ENCODE measurements around the gene NAXD.
"Not testable (repeated sequence)": the region's sequence is repeated elsewhere in the genome, so short reads cannot be mapped to it uniquely, and the experiment has no call there.

The NAXD gene

GRCh38 chr13:110628477-110628793 is 13.1 kb downstream of the NAXD start:
- DNase-seq (ENCODE audit: low read depth in 2 of 2): no peak

GRCh38 chr13:110628952-110629701 is 13.8 kb downstream of the NAXD start:
- no peak for DNase-seq (ENCODE audit: low read depth in 2 of 2)

- no peak for DNase-seq (ENCODE audit: low read depth in 2 of 2)
These were observed 14.4 kb downstream of the NAXD start for GRCh38 chr13:110629735-110630134.

DNA sequence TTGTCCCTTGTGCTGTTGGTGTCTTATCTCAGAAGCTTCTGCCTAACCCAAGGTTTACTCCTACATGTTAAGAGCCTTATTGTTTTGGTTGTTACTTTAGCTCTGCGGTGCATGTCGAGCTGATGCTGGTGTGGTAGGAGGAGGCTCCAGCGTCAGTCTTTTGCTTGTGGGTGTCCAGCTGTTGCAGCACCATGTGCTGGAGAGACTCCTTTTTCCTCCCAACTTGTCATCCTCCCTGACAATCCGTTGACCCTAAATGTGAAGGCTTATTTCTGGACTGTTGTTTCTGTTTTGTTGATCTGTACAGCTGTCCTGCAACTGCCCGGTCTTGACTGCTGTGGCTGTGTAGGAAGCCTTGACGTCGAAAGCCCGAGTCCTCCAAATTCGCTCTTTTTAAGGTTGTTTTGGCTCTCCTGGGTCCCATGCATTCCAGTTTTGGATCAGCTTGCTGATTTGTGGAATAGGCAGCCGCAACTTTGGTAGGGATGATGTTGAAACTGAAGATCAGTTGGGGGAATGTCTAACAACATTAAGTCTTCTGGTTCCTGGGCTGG is 15.3 kb downstream of the NAXD start:
- no peak for DNase-seq (ENCODE audit: low read depth in 2 of 2)

- not testable (repeated sequence) for DNase-seq (ENCODE audit: low read depth in 2 of 2)
These were observed 16.9 kb downstream of the NAXD start for GRCh38 chr13:110632255-110632654.

DNA sequence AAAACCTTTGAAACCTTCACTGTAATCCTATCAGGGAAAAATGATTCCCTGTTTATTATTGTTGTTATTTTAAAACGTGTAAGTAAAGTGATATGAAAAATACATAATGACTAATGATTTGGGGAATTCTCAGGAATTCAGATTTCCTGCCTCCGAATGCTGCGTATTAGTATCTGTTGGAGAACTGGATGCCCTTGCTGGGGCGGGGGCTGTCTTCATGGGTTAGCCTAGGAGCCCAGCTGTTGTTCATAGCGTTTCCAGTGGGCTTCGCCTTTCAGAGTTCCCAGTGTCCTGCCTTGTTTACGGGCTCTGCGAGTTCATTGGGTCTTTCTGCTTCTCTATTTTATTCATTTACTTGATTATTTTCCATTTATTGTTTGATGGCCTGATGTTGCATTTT is 18.4 kb downstream of the NAXD start:
- DNase-seq (ENCODE audit: low read depth in 2 of 2): no peak

DNA sequence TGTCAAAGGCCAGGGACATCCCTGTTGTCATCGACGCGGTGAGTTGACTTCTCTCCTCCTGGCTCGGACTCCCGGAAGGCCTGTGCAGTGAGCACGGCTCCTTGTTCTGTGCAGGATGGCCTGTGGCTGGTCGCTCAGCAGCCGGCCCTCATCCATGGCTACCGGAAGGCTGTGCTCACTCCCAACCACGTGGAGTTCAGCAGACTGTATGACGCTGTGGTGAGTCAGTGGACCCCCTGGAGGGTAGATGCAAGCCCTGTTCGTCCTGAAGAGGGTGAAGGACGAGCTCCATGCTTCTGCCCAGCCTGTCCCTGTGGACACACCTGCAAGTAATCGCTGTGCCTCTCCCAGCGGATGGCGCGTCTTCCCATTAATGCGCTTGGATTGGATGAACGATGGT is 19.2 kb downstream of the NAXD start:
- DNase-seq (ENCODE audit: low read depth in 2 of 2): no peak

DNA sequence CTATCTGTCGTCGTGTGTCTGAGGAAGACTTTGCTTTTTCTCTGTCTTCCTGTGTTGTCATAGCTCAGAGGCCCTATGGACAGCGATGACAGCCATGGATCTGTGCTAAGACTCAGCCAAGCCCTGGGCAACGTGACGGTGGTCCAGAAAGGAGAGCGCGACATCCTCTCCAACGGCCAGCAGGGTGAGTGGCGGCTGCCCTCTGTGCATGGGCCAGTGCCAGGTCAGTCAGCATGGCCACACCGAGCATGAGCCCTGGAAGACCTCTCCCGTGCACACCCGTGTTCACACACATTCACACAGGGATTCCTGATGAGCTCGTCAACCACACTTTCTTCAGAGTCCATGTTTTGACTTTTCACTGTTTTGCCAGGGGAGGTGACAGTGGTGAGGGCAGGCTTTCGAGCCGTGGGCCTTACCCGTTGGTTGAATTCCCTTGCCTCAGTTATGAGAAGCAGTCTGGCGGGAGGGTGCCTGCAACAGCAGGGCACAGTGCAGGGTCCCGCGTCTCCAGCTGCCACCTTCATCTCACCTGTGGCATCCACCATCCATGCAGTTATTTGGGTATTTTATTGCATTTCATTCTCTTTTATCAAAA is 20.2 kb downstream of the NAXD start:
- no peak for DNase-seq (ENCODE audit: low read depth in 2 of 2)

GRCh38 chr13:110636053-110636475 is 20.7 kb downstream of the NAXD start:
- no peak for DNase-seq (ENCODE audit: low read depth in 2 of 2)

DNA sequence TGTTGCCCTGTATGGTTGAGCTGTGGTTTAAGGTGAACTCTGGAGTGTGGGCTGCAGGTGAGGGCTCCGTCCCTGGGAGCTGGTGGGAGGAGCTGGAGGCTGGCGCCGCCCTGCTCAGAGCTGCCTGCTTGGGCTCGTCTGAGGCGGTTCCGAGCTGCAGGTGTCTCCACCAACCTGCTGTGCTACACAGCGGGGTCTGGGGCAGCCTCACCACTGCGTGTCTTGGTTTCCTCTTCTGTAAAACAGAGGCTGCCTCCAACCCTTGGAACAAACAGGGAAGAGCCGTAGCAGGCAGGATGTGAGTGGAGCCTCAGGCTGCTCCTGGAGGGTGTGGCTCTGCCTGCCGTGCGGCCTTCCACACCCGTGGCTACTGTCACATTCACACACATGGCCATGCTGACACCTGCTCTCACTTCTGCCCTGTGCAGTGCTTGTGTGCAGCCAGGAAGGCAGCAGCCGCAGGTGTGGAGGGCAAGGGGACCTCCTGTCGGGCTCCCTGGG is 21.4 kb downstream of the NAXD start:
- DNase-seq (ENCODE audit: low read depth in 2 of 2): no peak

- no peak for DNase-seq (ENCODE audit: low read depth in 2 of 2)
These were observed 21.9 kb downstream of the NAXD start for GRCh38 chr13:110637275-110637674.

DNA sequence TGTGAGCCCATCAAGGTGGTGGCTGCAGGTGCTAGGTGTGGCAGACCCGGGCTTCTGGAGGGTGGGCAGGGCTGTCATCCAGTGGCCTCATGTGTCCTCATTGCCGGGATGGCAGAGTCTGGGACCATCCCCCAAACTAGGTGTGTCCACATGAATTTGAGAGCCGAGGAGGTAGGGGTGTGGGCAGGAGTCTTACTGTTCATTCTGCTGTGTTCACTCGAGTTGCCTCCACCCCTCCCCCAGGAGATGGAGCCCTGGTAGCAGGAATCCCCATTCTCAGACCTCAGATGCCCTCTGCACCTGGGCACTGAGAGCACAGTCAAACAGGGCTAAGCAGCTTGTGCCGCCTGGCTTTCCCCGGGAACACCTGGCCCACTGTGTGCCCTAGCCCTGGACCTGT is 22.4 kb downstream of the NAXD start:
- no peak for DNase-seq (ENCODE audit: low read depth in 2 of 2)

- DNase-seq (ENCODE audit: low read depth in 2 of 2): no peak
These were observed 22.9 kb downstream of the NAXD start for GRCh38 chr13:110638257-110638656.

- no peak for DNase-seq (ENCODE audit: low read depth in 2 of 2)
These were observed 23.8 kb downstream of the NAXD start for GRCh38 chr13:110638814-110639806.

DNA sequence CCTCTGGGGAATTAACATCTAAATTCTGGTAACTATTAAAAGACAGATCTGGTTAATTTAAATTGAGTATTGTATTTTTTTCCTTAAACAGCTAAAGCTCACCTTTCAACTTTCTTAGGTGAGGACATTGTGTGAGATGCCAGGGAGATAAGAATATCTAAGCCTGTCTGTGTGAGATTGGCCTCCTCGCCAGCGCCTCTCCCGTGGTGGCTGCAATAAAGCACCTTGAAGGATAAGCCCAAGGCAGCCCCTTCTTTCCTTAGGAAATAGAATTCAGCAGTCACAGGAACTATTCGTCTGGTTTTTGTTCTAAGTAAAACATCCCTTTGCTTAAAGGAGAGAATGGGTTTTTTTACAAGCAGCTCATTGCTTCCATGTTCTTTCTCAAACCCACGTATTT is 24.6 kb downstream of the NAXD start:
- DNase-seq (ENCODE audit: low read depth in 2 of 2): no peak

DNA sequence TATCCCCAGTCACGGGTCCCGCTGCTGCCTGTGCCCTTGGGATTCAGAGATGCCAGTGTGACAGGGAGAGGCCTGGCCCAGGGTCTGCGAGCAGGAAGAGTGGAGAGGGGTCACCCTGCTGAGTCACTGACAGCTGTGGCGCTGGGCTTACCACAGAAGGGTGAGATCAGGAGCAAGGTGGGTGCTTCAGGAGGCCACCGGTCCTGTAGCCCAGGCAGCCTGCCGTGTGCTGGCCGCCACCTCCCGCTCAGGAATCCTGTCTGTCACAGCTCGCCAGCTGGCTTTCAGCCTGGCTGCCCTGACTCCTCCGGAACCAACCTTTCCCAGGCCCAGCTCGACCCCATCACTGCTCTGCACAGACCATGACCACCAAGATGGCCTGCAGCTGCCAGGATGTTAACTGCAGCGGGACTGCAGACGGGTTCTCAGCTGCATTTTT is 25.3 kb downstream of the NAXD start:
- no peak for DNase-seq (ENCODE audit: low read depth in 2 of 2)

- no peak for DNase-seq (ENCODE audit: low read depth in 2 of 2)
These were observed 26.0 kb downstream of the NAXD start for GRCh38 chr13:110641055-110642015.

DNA sequence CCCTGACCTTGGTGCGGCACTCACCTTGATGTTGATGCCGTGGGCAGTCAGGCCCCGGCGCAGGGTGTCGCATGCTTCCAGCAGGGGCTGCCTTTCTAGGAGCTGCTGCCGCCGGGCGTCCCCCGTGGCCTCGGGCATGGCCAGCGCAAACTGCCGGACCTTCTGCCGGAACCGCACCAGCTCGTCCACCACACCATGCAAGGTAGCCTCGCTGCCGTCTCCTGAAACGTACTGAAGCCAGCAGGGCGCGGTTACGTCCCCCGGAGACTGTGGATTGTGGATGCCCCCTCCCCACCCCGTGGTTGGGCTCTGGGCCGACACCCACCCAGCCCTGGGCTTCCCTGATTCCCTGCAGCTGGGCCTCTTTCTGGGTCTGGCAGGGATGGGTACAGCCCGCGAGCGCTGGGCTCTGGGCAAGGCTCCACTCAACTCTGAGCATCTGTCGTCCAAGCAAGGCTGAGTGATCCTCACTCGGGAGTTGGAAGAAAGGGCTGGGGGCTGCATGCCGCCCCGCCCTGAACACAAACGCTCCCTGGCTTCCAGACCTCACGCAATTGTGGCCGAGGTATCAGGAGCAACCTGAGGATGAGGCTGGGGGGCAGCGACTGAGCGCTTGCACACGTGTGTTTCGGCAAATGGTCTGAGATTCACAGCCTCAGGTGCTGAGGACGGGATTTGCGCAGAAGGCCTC is 27.1 kb downstream of the NAXD start:
- DNase-seq (ENCODE audit: low read depth in 2 of 2): no peak

GRCh38 chr13:110643324-110643723 is 28.0 kb downstream of the NAXD start:
- DNase-seq (ENCODE audit: low read depth in 2 of 2): no peak

- DNase-seq (ENCODE audit: low read depth in 2 of 2): no peak
These were observed 28.6 kb downstream of the NAXD start for GRCh38 chr13:110643768-110644421.

Data from stimulated activated CD4-positive, alpha-beta T cell treated with anti-CD3 and anti-CD28 coated beads, Interleukin-4, amount 100 ng/mL, for 48 hours (primary cell).